HT1080 (cell line): ENCODE data around the gene SESN2. TPM values are rescaled to one million over a fixed set of nuclear protein-coding genes. Genes with fewer than 3 reads are reported as not detected.

Experiments
- DNase-seq: peaks from one replicate; pipeline ENCODE4 v3.0.0-alpha.2; 2015; ENCODE audit warnings: low read depth
- polyA plus RNA-seq, 2 experiments: library from polyadenylated mRNA; depleted of rRNA; stranded (reverse); fragments of >200 nt; gene quantifications; 2 replicates each; pipeline ENCODE4 v1.2.3, GENCODE V29; 2015
- total RNA-seq: library from RNA; depleted of rRNA; stranded (reverse); fragments of >200 nt; shearing (Covaris generic); gene quantifications from 2 replicates; pipeline ENCODE4 v1.2.3, GENCODE V29; 2014; rRNA removed

The SESN2 gene, protein sequence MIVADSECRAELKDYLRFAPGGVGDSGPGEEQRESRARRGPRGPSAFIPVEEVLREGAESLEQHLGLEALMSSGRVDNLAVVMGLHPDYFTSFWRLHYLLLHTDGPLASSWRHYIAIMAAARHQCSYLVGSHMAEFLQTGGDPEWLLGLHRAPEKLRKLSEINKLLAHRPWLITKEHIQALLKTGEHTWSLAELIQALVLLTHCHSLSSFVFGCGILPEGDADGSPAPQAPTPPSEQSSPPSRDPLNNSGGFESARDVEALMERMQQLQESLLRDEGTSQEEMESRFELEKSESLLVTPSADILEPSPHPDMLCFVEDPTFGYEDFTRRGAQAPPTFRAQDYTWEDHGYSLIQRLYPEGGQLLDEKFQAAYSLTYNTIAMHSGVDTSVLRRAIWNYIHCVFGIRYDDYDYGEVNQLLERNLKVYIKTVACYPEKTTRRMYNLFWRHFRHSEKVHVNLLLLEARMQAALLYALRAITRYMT
- 20.7 and 24.6 TPM in 2 replicates for total RNA-seq
- polyA plus RNA-seq (2015; cell fraction: cytosol; rRNA removed): 35.2 and 35.5 TPM in 2 replicates
- polyA plus RNA-seq (2015; cell fraction: nucleus; rRNA removed): 46.1 and 54.5 TPM in 2 replicates

DNA sequence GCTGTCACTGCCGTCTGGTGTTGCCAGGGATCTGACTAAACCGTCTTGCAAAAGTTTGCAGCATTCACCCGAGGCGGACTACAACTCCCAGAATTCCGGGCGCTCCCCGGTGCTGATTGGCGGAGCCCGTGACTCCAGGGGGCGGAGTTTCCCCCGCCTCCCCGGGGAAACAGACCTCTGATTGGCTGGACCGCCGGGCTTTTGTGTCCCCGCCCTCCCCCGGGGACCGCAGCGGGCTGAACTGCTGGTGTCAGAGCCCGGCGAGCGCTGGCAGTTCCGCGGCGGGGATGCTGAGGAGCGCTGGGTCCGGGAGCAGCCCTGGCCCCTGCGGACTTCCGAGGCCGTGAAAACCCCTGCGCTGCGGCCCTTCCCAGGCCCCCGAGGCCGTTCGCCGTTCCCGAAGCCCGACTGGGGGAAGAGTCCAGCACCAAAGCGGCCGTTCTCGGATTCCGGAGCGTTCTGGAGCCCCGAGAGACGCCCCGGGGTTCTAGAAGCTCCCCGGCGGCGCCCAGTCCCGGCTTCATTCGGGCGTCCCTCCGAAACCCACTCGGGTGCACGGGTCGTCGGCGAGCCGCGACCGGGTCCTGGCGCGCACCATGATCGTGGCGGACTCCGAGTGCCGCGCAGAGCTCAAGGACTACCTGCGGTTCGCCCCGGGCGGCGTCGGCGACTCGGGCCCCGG, at the start of gene SESN2:
SESN2 (plus strand) TSS at position 267 of the 682 bp plus-strand sequence; CDS start at position 597, 330 bp downstream.
- DNase-seq: peak; percentile 98

- no peak for DNase-seq
Observed at GRCh38 chr1:28209700-28210099, 49.6 kb upstream of the SESN2 start.

GRCh38 chr1:28213315-28213714, 46.0 kb upstream of the SESN2 start:
- no peak for DNase-seq

GRCh38 chr1:28229089-28229488, 30.2 kb upstream of the SESN2 start:
- no peak for DNase-seq

GRCh38 chr1:28229996-28230395, 29.3 kb upstream of the SESN2 start:
- no peak for DNase-seq

DNA sequence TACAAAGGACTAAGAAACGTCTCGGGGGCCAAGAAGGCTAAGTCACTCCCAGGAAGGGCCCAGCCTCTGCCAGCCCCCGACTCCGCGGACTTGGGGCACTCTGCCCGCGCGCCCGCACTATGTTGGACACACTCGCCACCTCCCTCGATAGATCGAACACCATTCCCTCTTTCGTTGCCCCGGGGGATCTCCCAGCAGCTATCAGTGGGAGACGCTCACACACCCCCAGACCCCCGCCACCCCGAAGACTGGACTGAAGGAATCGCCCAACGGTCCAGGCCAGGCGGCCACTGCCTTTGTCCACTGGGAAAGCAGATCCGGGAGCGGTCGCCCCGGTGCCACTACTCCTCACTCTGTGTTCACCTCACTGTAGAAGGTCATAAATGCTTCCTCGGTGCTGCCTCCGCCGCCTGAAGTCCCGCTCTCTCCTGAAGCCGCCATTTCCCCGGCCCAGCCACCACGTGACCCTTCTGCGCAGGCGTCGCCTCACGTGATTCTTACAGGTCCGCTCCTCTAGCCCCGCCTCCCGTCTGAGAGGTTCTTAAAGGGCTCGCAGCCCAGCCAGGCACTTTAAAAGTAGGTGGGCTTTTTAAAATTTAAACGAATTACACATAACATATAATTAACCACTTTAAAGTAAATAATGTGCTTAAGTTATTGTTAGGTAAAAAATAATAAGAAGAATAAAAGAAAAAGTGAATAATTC, 26.6 kb upstream of the SESN2 start, which contains the start of gene DNAJC8:
DNAJC8 (minus strand) TSS at position 472 of the 706 bp plus-strand sequence; CDS start at position 441, 31 bp downstream.
- DNase-seq: peak; percentile 78

DNA sequence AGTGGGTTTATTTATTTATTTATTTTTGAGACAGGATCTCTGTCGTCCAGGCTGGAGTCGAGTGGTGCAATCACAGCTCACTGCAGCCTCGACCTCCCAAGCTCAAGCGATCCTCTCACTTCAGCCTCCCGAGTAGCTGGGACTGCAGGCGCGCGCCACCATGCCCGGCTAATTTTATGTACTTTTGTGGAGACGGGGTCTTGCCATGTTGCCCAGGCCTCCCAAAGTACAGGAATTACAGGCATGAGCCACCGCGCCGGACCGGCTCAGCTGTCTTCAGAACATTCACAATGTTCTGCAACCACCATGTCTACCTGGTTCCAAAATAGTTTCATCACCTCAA, 26.1 kb upstream of the SESN2 start:
- no peak for DNase-seq

- peak; percentile 98 for DNase-seq
Observed at GRCh38 chr1:28235755-28236655, 23.3 kb upstream of the SESN2 start, which contains the start of gene ATP5IF1. ATP5IF1 (plus strand) TSS chr1:28236124; CDS start chr1:28236184, 60 bp downstream.

DNA sequence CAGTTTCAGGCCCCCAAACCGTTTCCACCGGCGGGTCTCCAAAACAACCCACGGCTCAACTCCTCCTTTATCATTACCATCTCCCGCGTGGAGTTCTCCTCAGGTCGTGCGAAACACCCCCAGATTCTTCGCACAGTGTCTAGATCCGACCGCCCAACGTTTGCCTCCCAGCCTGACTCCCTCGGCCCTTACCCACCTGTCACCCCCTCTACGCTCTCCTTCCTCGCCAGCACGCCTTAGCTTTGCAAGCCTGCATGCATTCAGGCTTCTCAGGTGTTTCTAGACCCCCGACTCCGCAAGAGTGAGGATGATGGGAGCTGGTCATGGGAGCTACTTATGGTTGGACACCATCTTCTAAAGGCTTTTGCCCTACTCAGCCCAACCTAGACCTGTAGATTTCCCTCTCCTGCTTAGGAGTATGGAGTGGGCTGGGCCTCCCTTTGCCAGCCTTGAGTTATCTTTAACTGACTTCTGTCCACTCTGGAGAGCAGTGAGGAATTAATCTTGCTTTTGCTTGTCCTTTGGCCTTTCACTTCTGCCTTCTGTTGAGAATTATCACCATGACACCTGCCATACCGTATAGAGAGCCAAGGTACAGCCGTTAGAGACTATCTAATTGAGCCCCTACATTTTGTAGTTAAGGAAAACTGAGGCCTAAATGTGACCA, 22.5 kb upstream of the SESN2 start:
- DNase-seq: no peak

DNA sequence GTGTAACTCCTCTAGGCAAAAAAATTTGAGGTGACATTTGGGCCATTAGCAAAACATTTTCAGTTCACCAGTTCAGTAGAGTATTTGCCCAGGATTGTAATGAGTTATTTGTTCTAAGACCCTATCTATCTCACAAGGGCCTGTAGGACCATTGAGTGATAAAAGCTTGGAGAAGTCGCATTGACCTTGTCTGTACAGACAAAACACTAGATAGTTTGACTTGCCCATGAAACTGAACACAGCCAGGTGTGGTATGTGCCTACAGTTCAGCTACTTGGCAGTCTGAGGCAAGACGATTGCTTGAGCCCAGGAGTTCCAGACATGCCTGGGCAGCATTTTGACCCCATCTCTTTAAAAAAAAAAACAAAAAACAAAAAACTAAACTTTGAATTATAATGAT, 20.3 kb upstream of the SESN2 start:
- DNase-seq: no peak

- DNase-seq: no peak
Observed at GRCh38 chr1:28240024-28240423, 19.3 kb upstream of the SESN2 start.

- no peak for DNase-seq
Observed at GRCh38 chr1:28241638-28242241, 17.6 kb upstream of the SESN2 start.

DNA sequence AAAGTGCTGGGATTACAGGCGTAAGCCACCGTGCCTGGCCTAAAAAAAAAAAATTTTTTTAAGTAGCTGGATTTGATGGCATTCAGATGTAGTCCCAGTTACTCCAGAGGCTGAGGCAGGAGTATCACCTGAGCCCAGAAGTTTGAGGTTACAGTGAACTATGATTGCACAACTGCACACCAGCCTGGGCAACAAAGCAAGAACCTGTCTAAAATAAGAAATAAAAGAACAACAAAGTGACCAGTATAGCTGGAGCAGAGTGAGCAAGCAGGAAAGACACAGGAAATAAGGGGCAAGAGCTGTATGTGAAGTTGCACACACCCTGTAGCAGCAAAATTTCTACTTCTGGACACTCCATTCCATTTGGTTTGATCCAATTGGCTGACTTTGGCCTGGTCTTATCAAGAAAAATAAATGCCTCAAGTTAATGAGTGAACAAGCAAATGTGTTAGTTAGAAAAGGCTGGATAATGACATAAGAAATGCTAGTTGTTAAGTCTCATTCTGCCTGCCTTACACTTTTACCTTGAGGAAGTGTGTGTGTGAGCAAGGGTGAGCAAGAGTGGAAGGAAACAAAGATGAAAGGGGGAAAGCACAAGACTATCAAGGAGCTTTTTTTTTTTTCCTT, 15.5 kb upstream of the SESN2 start:
- no peak for DNase-seq

- no peak for DNase-seq
Observed at GRCh38 chr1:28244549-28245251, 14.6 kb upstream of the SESN2 start.

GRCh38 chr1:28246427-28246832, 12.9 kb upstream of the SESN2 start:
- DNase-seq: no peak

GRCh38 chr1:28247612-28248272, 11.6 kb upstream of the SESN2 start:
- DNase-seq: no peak

- peak; percentile 79 for DNase-seq
Observed at GRCh38 chr1:28248273-28249012, 10.9 kb upstream of the SESN2 start.
